Heart left ventricle (tissue), 16 donors: ENCODE results near the gene TAOK3. TPM values are rescaled to one million over a fixed set of nuclear protein-coding genes. Genes with fewer than 3 reads are reported as not detected.

Experiments
- ATAC-seq, 4 donors: fragments of 200-7000 bp; cut with Tn5 transposase; one replicate each; pipeline ENCODE4 v1.9.1; 2020 to 2022; ENCODE audit warnings: moderate library complexity in 4 of 4, mild to moderate bottlenecking in 3 of 4, moderate number of reproducible peaks in 1 of 4
- DNase-seq, 5 donors: peaks; one replicate each; pipeline ENCODE4 v3.0.0-alpha.2; 2020
- H3K27ac ChIP-seq, 12 donors: fragments of 200-600 bp; sonication (generic) in 4 of 12; one replicate each; pipeline versions ENCODE4 v1.5.0 to v1.8.0; 2016 to 2022; ENCODE audit warnings: mild to moderate bottlenecking in 2 of 12
- H3K27me3 ChIP-seq, 9 donors: fragments of 200-600 bp; sonication (generic) in 2 of 9; one replicate each; pipeline versions ENCODE4 v1.5.1 to v1.8.0; 2016 to 2022; ENCODE audit warnings: mild to moderate bottlenecking in 3 of 9
- H3K36me3 ChIP-seq, 9 donors: fragments of 200-600 bp; sonication (generic) in 2 of 9; one replicate each; pipeline versions ENCODE4 v1.5.0 to v1.8.0; 2018 to 2022; ENCODE audit warnings: mild to moderate bottlenecking in 2 of 9
- H3K4me1 ChIP-seq, 12 donors: fragments of 200-600 bp; sonication (generic) in 4 of 12; one replicate each; pipeline versions ENCODE4 v1.5.0 to v1.8.0; 2016 to 2022; ENCODE audit warnings: mild to moderate bottlenecking in 3 of 12
- H3K4me3 ChIP-seq, 12 donors: fragments of 200-600 bp; sonication (generic) in 4 of 12; one replicate each; pipeline versions ENCODE4 v1.5.0 to v1.8.0; 2017 to 2022; ENCODE audit warnings: mild to moderate bottlenecking in 9 of 12, moderate library complexity in 4 of 12
- H3K9me3 ChIP-seq, 12 donors: fragments of 200-600 bp; sonication (generic) in 4 of 12; one replicate each; pipeline versions ENCODE4 v1.5.0 to v1.8.0; 2016 to 2022; ENCODE audit warnings: mild to moderate bottlenecking in 1 of 12
- CTCF ChIP-seq, 12 donors: fragments of 200-600 bp; sonication (generic) in 4 of 12; IDR thresholded peaks; one replicate each; pipeline versions ENCODE4 v1.5.0 to v1.8.0; 2018 to 2022; ENCODE audit warnings: antibody characterized with exemption in 12 of 12, mild to moderate bottlenecking in 5 of 12
- POLR2A ChIP-seq, 2 donors: fragments of 450-650 bp; IDR thresholded peaks; one replicate each; pipeline ENCODE4 v1.6.1; 2017; ENCODE audit warnings: antibody characterized with exemption in 2 of 2, mild to moderate bottlenecking in 2 of 2, moderate library complexity in 2 of 2
- WGBS, 4 donors: extraction: QIAGEN DNeasy Blood & Tissue Kit in 2 of 4; methylation state at CpG; one replicate each; pipeline versions ENCODE4 v1.1.5 to v1.1.7; 2013 to 2018; 5-methylcytosine and 5-hydroxymethylcytosine counted together
- intact Hi-C, 10 donors: fragments of 100-400 bp; cut with DNase I; formaldehyde crosslinking; loops; one replicate each; pipeline versions ENCODE4 v1.11.1 to v1.14.2; 2022
- polyA plus RNA-seq, 2 donors: library from polyadenylated mRNA; stranded (reverse); fragments of 200-250 nt; gene quantifications; one replicate each; pipeline ENCODE4 v1.2.3, GENCODE V29; 2013
- total RNA-seq, 9 donors: library from RNA; depleted of rRNA in 2 of 9; stranded (reverse); fragments of >200 nt in 2 of 9; fragmentation: NEBNext Ultra II Directional in 3 of 9; extraction: Animal tissue kit (Norgen Biotek cat#: 25700) in 3 of 9; gene quantifications; one replicate each; pipeline versions ENCODE4 v1.1.0 to v1.2.4, GENCODE V29; 2016 to 2023
- donor health status: ischemic (EF 13 %, LVEDD 7.1; RV severe dilation, severe dysfunction).
- donor health status: healthy with polysubstance abuse.
- donor health status: DM: no; HTN: yes; CAD: no.
- donor health status: DM: no; HTN: no; CAD: no.
- donor health status: ischemic (EF 25% LVEDD 6.9; RV normal size, moderate dysfunction).
- donor health status: ischemic (EF 25% LVEDD 5.7; RV mildly dilated, moderate dysfunction).
- donor health status: healthy.
- donor health status: DM: yes; HTN: yes; CAD: no.
- donor health status: ischemic (EF 35%, LVEDD 5.7; RV mildly dilated, moderate dysfunction).
- donor health status: nonischemic (EF 11% LVEDD 7.7; RV severe dilation, severe dysfunction).
- donor health status: DM: yes; HTN: yes; CAD: no.
- donor health status: PGD.
- donor health status: ischemic (EF 29% LVEDD 5.4; RV normal size, mild dysfunction).
- donor health status: nonischemic (EF 23%, LVEDD 6.1; RV moderate dilation, normal function).

Gene TAOK3
- total and polyA plus RNA-seq, 11 donors = 11.8 to 26.6 (median 22.2) TPM

- peak; percentile 78 to 93 (median 86) for ATAC-seq
- Histone ChIP-seq H3K27ac (peak overlapping the region in 10 of 12 donors; percentile 35 to 78 (median 62)), H3K9me3 (no peaks in the 10 kb centered on the region), H3K4me3 (no peak overlapping the region), H3K4me1 (peaks cover 0 to 11% (median 6%) of the 10 kb centered on the region in 12 donors), H3K36me3 (peaks cover 0 to 8% (median 0%) of the 10 kb centered on the region in 9 donors), H3K27me3 (no peaks in the 10 kb centered on the region)
- TF ChIP-seq CTCF (IDR thresholded peaks at IDR 0.05) (peak; percentile 62 to 89 (median 79)), POLR2A (IDR thresholded peaks at IDR 0.05) (no peak)
- 22 to 26% (median 24%) methylated on average over 6 to 8 of the region's 8 CpGs for WGBS, 4 donors
- intact Hi-C loops = loop anchor here in 7 of 10 donors (1.0 to 5.0 kb wide), 4 partner anchors 62 to 257 kb away; partner anchors contain the start of gene SUDS3 (in 7 of the 7)
- DNase-seq = peak; percentile 69 to 79 (median 72)
Observed at GRCh38 chr12:118120579-118121363, 251.9 kb downstream of the TAOK3 start.

- 83 to 86% (median 85%) methylated on average over 10 of the region's 10 CpGs for WGBS, 4 donors
- intact Hi-C loops = no loop called here
- DNase-seq = no peak
Observed at GRCh38 chr12:118119449-118119879, 253.2 kb downstream of the TAOK3 start.

DNA sequence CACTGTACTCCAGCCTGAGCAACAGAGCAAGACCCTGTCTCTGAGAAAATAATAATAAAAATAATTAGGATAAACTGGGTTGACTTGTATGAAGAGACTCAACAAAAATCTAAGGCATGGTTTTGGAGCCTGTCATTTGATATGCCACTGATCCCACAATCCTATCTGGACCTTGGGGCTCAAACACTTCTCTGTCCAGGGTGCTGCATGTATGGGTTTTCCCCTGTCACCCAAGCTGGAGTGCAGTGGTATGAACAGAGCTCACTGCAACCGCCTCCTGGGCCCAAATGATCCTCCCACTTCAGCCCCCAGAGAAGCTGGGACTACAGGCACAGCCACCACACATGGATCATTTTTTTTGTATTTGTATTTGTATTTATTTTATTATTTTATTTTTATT lies 263.6 kb downstream of the TAOK3 start:
- ATAC-seq (no peak), DNase-seq (no peak)
- intact Hi-C loops = loop anchor here in 1 of 10 donors (10.0 kb wide), 1 partner anchor 234 kb away; no protein-coding TSS in a partner anchor
- TF ChIP-seq POLR2A (IDR thresholded peaks at IDR 0.05) = no peak
- TF ChIP-seq CTCF (IDR thresholded peaks at IDR 0.05) = no peak
- H3K9me3 ChIP-seq = no peaks in the 10 kb centered on the region
- H3K27me3 ChIP-seq = no peaks in the 10 kb centered on the region
- no peak overlapping the region for H3K4me3 ChIP-seq
- peaks cover 0 to 8% (median 2%) of the 10 kb centered on the region in 12 donors for H3K4me1 ChIP-seq
- H3K27ac ChIP-seq = no peak overlapping the region
- H3K36me3 ChIP-seq = no peaks in the 10 kb centered on the region
- 83 to 93% (median 88%) methylated on average over 1 of the region's 1 CpG for WGBS, 4 donors

More at GRCh38 chr12:118119449-118119879, 253.2 kb downstream of the TAOK3 start:
- no peak for ATAC-seq
- H3K9me3 ChIP-seq = no peaks in the 10 kb centered on the region
- peaks cover 0 to 11% (median 6%) of the 10 kb centered on the region in 12 donors for H3K4me1 ChIP-seq
- H3K36me3 ChIP-seq = peaks cover 0 to 4% (median 0%) of the 10 kb centered on the region in 9 donors
- no peak for TF ChIP-seq POLR2A (IDR thresholded peaks at IDR 0.05)
- TF ChIP-seq CTCF (IDR thresholded peaks at IDR 0.05) = no peak
- no peak overlapping the region for H3K27ac ChIP-seq
- H3K4me3 ChIP-seq = no peak overlapping the region
- no peaks in the 10 kb centered on the region for H3K27me3 ChIP-seq

GRCh38 chr12:118107694-118108093 lies 265.0 kb downstream of the TAOK3 start:
- Histone ChIP-seq H3K4me3 (no peak overlapping the region), H3K27ac (no peak overlapping the region), H3K36me3 (no peaks in the 10 kb centered on the region), H3K4me1 (peaks cover 0 to 17% (median 5%) of the 10 kb centered on the region in 12 donors), H3K27me3 (no peaks in the 10 kb centered on the region), H3K9me3 (no peaks in the 10 kb centered on the region)
- 93 to 95% (median 94%) methylated on average over 8 of the region's 8 CpGs for whole genome bisulfite sequencing, 4 donors
- ATAC-seq = no peak
- intact Hi-C loops = loop anchor here in 1 of 10 donors (10.0 kb wide), 1 partner anchor 233 kb away; no protein-coding TSS in a partner anchor
- TF ChIP-seq POLR2A (IDR thresholded peaks at IDR 0.05) = no peak
- TF ChIP-seq CTCF (IDR thresholded peaks at IDR 0.05) = no peak
- no peak for DNase-seq
